Pancreas (tissue), 10 donors: ENCODE data around the gene MAPK13. TPM values are rescaled to one million over a fixed set of nuclear protein-coding genes. Genes with fewer than 3 reads are reported as not detected.
A peak's percentile ranks its signal among the peaks of the same experiment; 100 is the strongest.

Source experiments
- ATAC-seq, 4 donors: fragments of 200-7000 bp; cut with Tn5 transposase; one replicate each; pipeline versions ENCODE4 v1.8.0 to v1.9.1; 2020; ENCODE audit warnings: mild to moderate bottlenecking in 4 of 4, moderate library complexity in 4 of 4
- DNase-seq, 6 donors: peaks; one replicate each; pipeline ENCODE4 v3.0.0-alpha.2; 2020
- FAIRE-seq: peaks from 2 replicates; lab custom pipeline; 2012; peaks lifted over from hg19 to GRCh38; lab: Jason Lieb, UNC
- H3K27ac ChIP-seq, 4 donors: fragments of 200-600 bp; sonication (generic); 1 replicate in 3 of 4; 2 replicates in 1 of 4; pipeline versions ENCODE4 v1.5.0 to v1.8.0; 2020
- H3K27me3 ChIP-seq, 4 donors: fragments of 200-600 bp; one replicate each; pipeline ENCODE4 v1.8.0; 2021
- H3K36me3 ChIP-seq, 3 donors: fragments of 200-600 bp; sonication (generic) in 1 of 3; one replicate each; pipeline versions ENCODE4 v1.5.0 to v1.8.0; 2020 to 2021
- H3K4me1 ChIP-seq, 3 donors: fragments of 200-600 bp; one replicate each; pipeline ENCODE4 v1.8.0; 2021
- H3K4me3 ChIP-seq, 4 donors: fragments of 200-600 bp; sonication (generic) in 2 of 4; one replicate each; pipeline versions ENCODE4 v1.5.0 to v1.8.0; 2020 to 2021
- H3K9me3 ChIP-seq, 4 donors: fragments of 200-600 bp; one replicate each; pipeline ENCODE4 v1.8.0; 2021
- WGBS, 2 donors: extraction: QIAGEN DNeasy Blood & Tissue Kit; methylation state at CpG; one replicate each; pipeline ENCODE4 v1.1.7; 2013; 5-methylcytosine and 5-hydroxymethylcytosine counted together
- intact Hi-C, 3 donors: fragments of 100-400 bp; cut with DNase I; formaldehyde crosslinking; loops; one replicate each; pipeline versions ENCODE4 v1.11.1 to v1.14.2; 2022
- polyA plus RNA-seq, 2 donors: library from polyadenylated mRNA; stranded (reverse); fragments of 200-250 nt; gene quantifications; one replicate each; pipeline ENCODE4 v1.2.3, GENCODE V29; 2013
- total RNA-seq, 6 donors: library from RNA; stranded (reverse); fragmentation: NEBNext Ultra II Directional in 4 of 6; extraction: Animal tissue kit (Norgen Biotek cat#: 25700) in 4 of 6; gene quantifications; one replicate each; pipeline versions ENCODE4 v1.2.1 to v1.2.4, GENCODE V29; 2021 to 2023
- TF ChIP-seq, protein P1 (sequence below), 4 donors: fragments of 200-600 bp; sonication (generic) in 3 of 4; IDR thresholded peaks; one replicate each; pipeline versions ENCODE4 v1.5.0 to v1.8.0; 2021; ENCODE audit warnings: antibody characterized with exemption in 4 of 4
- donor health status: healthy with polysubstance abuse.
- donor health status: DM: no; HTN: no; CAD: no; lungs with moderate emphysema.
- donor health status: DM: no; HTN: no; CAD: no.
- donor health status: control.
- donor health status: control.
- donor health status: Bipolar disorder and iron deficiency.
- donor health status: DM: yes; HTN: yes; CAD: no.
- donor health status: DM: no; HTN: no; CAD: no.
- donor health status: DM: no; HTN: no; CAD: no.
- donor health status: DM: yes; HTN: yes; CAD: no.

Gene MAPK13
- total and polyA plus RNA-seq, 8 donors = 20.2 to 46.3 (median 34.0) TPM

GRCh38 chr6:36132246-36132895 is 2.1 kb downstream of the MAPK13 start:
- peak overlapping the region in 1 of 4 donors; percentile 94 for H3K27ac ChIP-seq
- H3K36me3 ChIP-seq = peaks cover 0 to 19% (median 8%) of the 10 kb centered on the region in 3 donors
- H3K9me3 ChIP-seq = no peaks in the 10 kb centered on the region
- H3K27me3 ChIP-seq = no peaks in the 10 kb centered on the region
- FAIRE-seq (no peak), ATAC-seq (no peak), DNase-seq (no peak)
- TF ChIP-seq, protein P1, sequence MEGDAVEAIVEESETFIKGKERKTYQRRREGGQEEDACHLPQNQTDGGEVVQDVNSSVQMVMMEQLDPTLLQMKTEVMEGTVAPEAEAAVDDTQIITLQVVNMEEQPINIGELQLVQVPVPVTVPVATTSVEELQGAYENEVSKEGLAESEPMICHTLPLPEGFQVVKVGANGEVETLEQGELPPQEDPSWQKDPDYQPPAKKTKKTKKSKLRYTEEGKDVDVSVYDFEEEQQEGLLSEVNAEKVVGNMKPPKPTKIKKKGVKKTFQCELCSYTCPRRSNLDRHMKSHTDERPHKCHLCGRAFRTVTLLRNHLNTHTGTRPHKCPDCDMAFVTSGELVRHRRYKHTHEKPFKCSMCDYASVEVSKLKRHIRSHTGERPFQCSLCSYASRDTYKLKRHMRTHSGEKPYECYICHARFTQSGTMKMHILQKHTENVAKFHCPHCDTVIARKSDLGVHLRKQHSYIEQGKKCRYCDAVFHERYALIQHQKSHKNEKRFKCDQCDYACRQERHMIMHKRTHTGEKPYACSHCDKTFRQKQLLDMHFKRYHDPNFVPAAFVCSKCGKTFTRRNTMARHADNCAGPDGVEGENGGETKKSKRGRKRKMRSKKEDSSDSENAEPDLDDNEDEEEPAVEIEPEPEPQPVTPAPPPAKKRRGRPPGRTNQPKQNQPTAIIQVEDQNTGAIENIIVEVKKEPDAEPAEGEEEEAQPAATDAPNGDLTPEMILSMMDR (IDR thresholded peaks at IDR 0.05) = no peak
- peak overlapping the region in 1 of 4 donors; percentile 66 for H3K4me3 ChIP-seq
- WGBS, 2 donors = 91 to 93% methylated on average over 5 of the region's 5 CpGs
- intact Hi-C loops = no loop called here
- peaks cover 3 to 15% (median 12%) of the 10 kb centered on the region in 3 donors for H3K4me1 ChIP-seq

DNA sequence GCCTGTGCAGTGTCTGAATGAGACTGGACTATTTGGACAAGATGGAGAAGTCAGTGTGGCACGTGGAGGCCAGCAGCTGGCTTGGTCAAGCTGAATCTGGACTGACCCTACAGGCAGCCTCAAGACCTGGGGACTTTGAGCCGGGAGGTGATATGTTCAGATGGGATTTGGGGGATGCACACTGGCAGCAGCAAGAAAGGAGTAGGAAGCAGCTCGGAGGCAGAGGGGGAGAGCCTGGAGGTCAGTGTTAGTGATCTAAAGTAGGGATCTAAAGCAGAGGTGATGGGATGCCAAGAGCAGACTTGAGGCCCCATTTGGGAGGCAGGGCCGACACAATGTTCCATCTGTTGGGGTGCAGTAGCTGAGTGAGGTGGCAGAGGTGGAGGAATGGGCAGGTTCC is 2.8 kb downstream of the MAPK13 start:
- TF ChIP-seq, protein P1 (IDR thresholded peaks at IDR 0.05) = no peak
- no peaks in the 10 kb centered on the region for H3K9me3 ChIP-seq
- ATAC-seq (no peak), FAIRE-seq (no peak), DNase-seq (no peak)
- 86 to 96% methylated on average over 4 of the region's 4 CpGs for WGBS, 2 donors
- peaks cover 0 to 26% (median 8%) of the 10 kb centered on the region in 3 donors for H3K36me3 ChIP-seq
- no peaks in the 10 kb centered on the region for H3K27me3 ChIP-seq
- H3K4me1 ChIP-seq = peaks cover 3 to 15% (median 12%) of the 10 kb centered on the region in 3 donors
- intact Hi-C loops = no loop called here
- H3K27ac ChIP-seq = no peak overlapping the region
- no peak overlapping the region for H3K4me3 ChIP-seq

GRCh38 chr6:36133912-36134311 is 3.6 kb downstream of the MAPK13 start:
- ATAC-seq = no peak
- DNase-seq = no peak
- WGBS, 2 donors = 71 to 76% methylated on average over 4 of the region's 4 CpGs
- intact Hi-C loops = no loop called here
- Histone ChIP-seq H3K27ac (no peak overlapping the region), H3K9me3 (no peaks in the 10 kb centered on the region), H3K4me3 (no peak overlapping the region), H3K36me3 (peaks cover 3 to 34% (median 8%) of the 10 kb centered on the region in 3 donors), H3K27me3 (no peaks in the 10 kb centered on the region), H3K4me1 (peaks cover 3 to 15% (median 12%) of the 10 kb centered on the region in 3 donors)
- no peak for FAIRE-seq
- TF ChIP-seq, protein P1 (IDR thresholded peaks at IDR 0.05) = no peak

- ATAC-seq (no peak), DNase-seq (no peak), FAIRE-seq (no peak)
- peaks cover 3 to 41% (median 14%) of the 10 kb centered on the region in 3 donors for H3K36me3 ChIP-seq
- no peaks in the 10 kb centered on the region for H3K27me3 ChIP-seq
- intact Hi-C loops = no loop called here
- H3K4me1 ChIP-seq = peaks cover 3 to 15% (median 12%) of the 10 kb centered on the region in 3 donors
- TF ChIP-seq, protein P1 (IDR thresholded peaks at IDR 0.05) = no peak
- no peaks in the 10 kb centered on the region for H3K9me3 ChIP-seq
- no peak overlapping the region for H3K27ac ChIP-seq
- H3K4me3 ChIP-seq = no peak overlapping the region
- WGBS, 2 donors = 83 to 89% methylated on average over 12 to 13 of the region's 13 CpGs
Observed at GRCh38 chr6:36135053-36135731, 4.9 kb downstream of the MAPK13 start.
